ENCODE results near the gene GPR137C. TPM values are rescaled to one million over a fixed set of nuclear protein-coding genes. Genes with fewer than 3 reads are reported as not detected.
A peak's percentile ranks its signal among the peaks of the same experiment; 100 is the strongest.

Gene GPR137C
- total RNA-seq, 1 experiment from 2014 or later, result 2.7 TPM

GRCh38 chr14:52590318-52590717, 37.7 kb downstream of the GPR137C start:
- no peak for DNase-seq (ENCODE audit: low spot score)
- peaks cover 27% of the 10 kb centered on the region for H3K9me3 Mint-ChIP-seq
- no peaks in the 10 kb centered on the region; the same call in 1 of the 2 replicates for H3K27me3 Mint-ChIP-seq (ENCODE audit: low read depth)
- peaks cover 16% of the 10 kb centered on the region for H3K36me3 Mint-ChIP-seq
- no peak overlapping the region for H3K4me3 Mint-ChIP-seq
- peaks cover 3% of the 10 kb centered on the region; the same call in 1 of the 2 replicates for H3K4me1 Mint-ChIP-seq
- ATAC-seq, result no peak
- no peak overlapping the region for H3K27ac Mint-ChIP-seq
- TF ChIP-seq E2F5 (CRISPR knock-in tag; IDR thresholded peaks at IDR 0.05), result no peak
- no peak for TF ChIP-seq TEAD1 (CRISPR knock-in tag; IDR thresholded peaks at IDR 0.05)
- no peak for TF ChIP-seq SOX15 (CRISPR knock-in tag; IDR thresholded peaks at IDR 0.05)
- TF ChIP-seq ZNF219 (CRISPR knock-in tag; IDR thresholded peaks at IDR 0.05; ENCODE audit: borderline replicate concordance), result no peak
- no peak for TF ChIP-seq ERG (CRISPR knock-in tag; IDR thresholded peaks at IDR 0.05)
- TF ChIP-seq MXD4 (CRISPR knock-in tag; IDR thresholded peaks at IDR 0.05; ENCODE audit: borderline replicate concordance), result no peak
- CTCF ChIA-PET, result no interaction called here
- POLR2A ChIA-PET, result no interaction called here

- Mint-ChIP-seq H3K27me3 (ENCODE audit: low read depth) (no peaks in the 10 kb centered on the region; the same call in 1 of the 2 replicates), H3K9me3 (peaks cover 39% of the 10 kb centered on the region), H3K4me1 (peaks cover 9% of the 10 kb centered on the region), H3K36me3 (peaks cover 31% of the 10 kb centered on the region), H3K4me3 (no peak overlapping the region), H3K27ac (no peak overlapping the region)
- DNase-seq (ENCODE audit: low spot score) (peak; percentile 50), ATAC-seq (peak; percentile 79)
- ChIA-PET POLR2A (interaction anchor here (0.7 kb wide), 1 partner anchor 44 kb away, joined by 3 read pairs; the partner anchor contains the start of genes GPR137C and TXNDC16), CTCF (interaction anchor here (1.4 kb wide), 1 partner anchor 44 kb away, joined by 5 read pairs; the partner anchor contains the start of genes GPR137C and TXNDC16)
- TF ChIP-seq FOXK1 (CRISPR knock-in tag; IDR thresholded peaks at IDR 0.05) (peak; percentile 46; the same call in 1 of the 2 replicates), TEAD1 (CRISPR knock-in tag; IDR thresholded peaks at IDR 0.05) (no peak), RELA (CRISPR knock-in tag; IDR thresholded peaks at IDR 0.05; ENCODE audit: borderline replicate concordance) (no peak), ZNF121 (CRISPR knock-in tag; IDR thresholded peaks at IDR 0.05) (no peak), AFF4 (CRISPR knock-in tag; IDR thresholded peaks at IDR 0.05; ENCODE audit: borderline replicate concordance) (no peak), ZNF281 (CRISPR knock-in tag; IDR thresholded peaks at IDR 0.05) (no peak), ZNF532 (CRISPR knock-in tag; IDR thresholded peaks at IDR 0.05; ENCODE audit: borderline replicate concordance) (no peak), TP53 (CRISPR knock-in tag; IDR thresholded peaks at IDR 0.05) (no peak), IRF1 (CRISPR knock-in tag; IDR thresholded peaks at IDR 0.05) (no peak), ZNF423 (CRISPR knock-in tag; IDR thresholded peaks at IDR 0.05) (no peak), HMGXB4 (CRISPR knock-in tag; IDR thresholded peaks at IDR 0.05) (no peak), FOXP1 (CRISPR knock-in tag; IDR thresholded peaks at IDR 0.05; ENCODE audit: borderline replicate concordance) (0 out of 2 replicates have a peak, but pooled peaks have one; percentile 34)
Observed at GRCh38 chr14:52596320-52596719, 43.7 kb downstream of the GPR137C start.
